Thyroid gland (tissue), 4 donors: Measurements from ENCODE around the gene NREP. TPM values are rescaled to one million over a fixed set of nuclear protein-coding genes. Genes with fewer than 3 reads are reported as not detected.

Experiments used
- DNase-seq, 2 donors: peaks; one replicate each; pipeline ENCODE4 v3.0.0-alpha.2; 2019
- H3K27ac ChIP-seq, 3 donors: fragments of 200-600 bp; sonication (generic); 1 replicate in 2 of 3; 2 replicates in 1 of 3; pipeline ENCODE4 v1.5.1; 2016 to 2019; ENCODE audit warnings: mild to moderate bottlenecking in 1 of 3, moderate library complexity in 1 of 3
- H3K27me3 ChIP-seq: fragments of 200-600 bp; sonication (generic); one replicate; pipeline ENCODE4 v1.5.1; 2019
- H3K36me3 ChIP-seq, 2 donors: fragments of 200-600 bp; sonication (generic); one replicate each; pipeline ENCODE4 v1.5.1; 2016 to 2019
- H3K4me1 ChIP-seq, 2 donors: fragments of 200-600 bp; sonication (generic); one replicate each; pipeline ENCODE4 v1.5.1; 2017 to 2019
- H3K4me3 ChIP-seq, 3 donors: fragments of 200-600 bp; sonication (generic); replicated peaks in 1 of 3; 1 replicate in 2 of 3; 2 replicates in 1 of 3; pipeline ENCODE4 v1.5.1; 2016; ENCODE audit warnings: mild to moderate bottlenecking in 1 of 3
- H3K9me3 ChIP-seq: fragments of 200-600 bp; sonication (generic); one replicate; pipeline ENCODE4 v1.5.1; 2017
- POLR2A ChIP-seq, 2 donors: fragments of 450-650 bp; IDR thresholded peaks; one replicate each; pipeline ENCODE4 v1.6.1; 2017; ENCODE audit warnings: antibody characterized with exemption in 2 of 2, mild to moderate bottlenecking in 2 of 2, moderate library complexity in 1 of 2
- WGBS, 2 donors: methylation state at CpG; one replicate each; pipeline ENCODE4 v1.1.5; 2017; 5-methylcytosine and 5-hydroxymethylcytosine counted together
- intact Hi-C: fragments of 100-400 bp; cut with DNase I; formaldehyde crosslinking; loops from one replicate; pipeline ENCODE4 v1.15.1; 2023
- total RNA-seq, 4 donors: library from RNA; depleted of rRNA; stranded (reverse); fragments of >200 nt; gene quantifications; one replicate each; pipeline ENCODE4 v1.2.3, GENCODE V29; 2016
- TF ChIP-seq, protein P1 (sequence below), 6 experiments: fragments of 200-600 bp in 3 of 6; fragments of 450-650 bp in 3 of 6; sonication (generic) in 3 of 6; IDR thresholded peaks; one replicate each; pipeline ENCODE4 v1.5.1; 2016 to 2019; ENCODE audit warnings: antibody characterized with exemption in 6 of 6, mild to moderate bottlenecking in 2 of 6, inconsistent platforms in 1 of 6, moderate library complexity in 1 of 6

The NREP gene
- total RNA-seq, 4 donors from 2014 or later = 4.4 to 20.6 (median 11.1) TPM

DNA sequence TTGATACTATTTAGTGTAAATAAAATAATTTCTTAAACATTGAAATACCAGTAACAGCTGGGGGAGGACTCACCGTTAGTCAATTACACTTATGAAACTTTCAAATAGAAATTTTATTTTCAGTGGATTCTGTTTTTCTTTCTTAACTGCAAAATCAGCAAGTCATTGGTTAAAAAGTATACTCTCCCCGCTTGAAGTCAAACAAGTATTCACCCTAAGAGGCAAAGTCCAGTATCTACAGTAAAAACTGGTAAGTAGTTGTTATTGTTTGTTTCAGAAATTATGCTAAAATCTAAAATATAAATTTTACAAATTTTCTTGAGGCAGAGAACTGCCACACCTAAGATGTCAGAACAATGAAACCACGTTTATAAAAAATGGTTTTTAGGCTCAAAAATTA is 22.4 kb downstream of the NREP start:
- Histone ChIP-seq H3K9me3 (no peaks in the 10 kb centered on the region), H3K27me3 (no peaks in the 10 kb centered on the region), H3K4me3 (no peak overlapping the region), H3K27ac (no peak overlapping the region), H3K4me1 (peaks cover 7 to 25% of the 10 kb centered on the region in 2 donors), H3K36me3 (no peaks in the 10 kb centered on the region)
- 74 to 75% methylated on average over 3 of the region's 3 CpGs for WGBS, 2 donors
- intact Hi-C loops = no loop called here
- no peak for DNase-seq
- TF ChIP-seq POLR2A (IDR thresholded peaks at IDR 0.05) = no peak
- TF ChIP-seq, protein P1, sequence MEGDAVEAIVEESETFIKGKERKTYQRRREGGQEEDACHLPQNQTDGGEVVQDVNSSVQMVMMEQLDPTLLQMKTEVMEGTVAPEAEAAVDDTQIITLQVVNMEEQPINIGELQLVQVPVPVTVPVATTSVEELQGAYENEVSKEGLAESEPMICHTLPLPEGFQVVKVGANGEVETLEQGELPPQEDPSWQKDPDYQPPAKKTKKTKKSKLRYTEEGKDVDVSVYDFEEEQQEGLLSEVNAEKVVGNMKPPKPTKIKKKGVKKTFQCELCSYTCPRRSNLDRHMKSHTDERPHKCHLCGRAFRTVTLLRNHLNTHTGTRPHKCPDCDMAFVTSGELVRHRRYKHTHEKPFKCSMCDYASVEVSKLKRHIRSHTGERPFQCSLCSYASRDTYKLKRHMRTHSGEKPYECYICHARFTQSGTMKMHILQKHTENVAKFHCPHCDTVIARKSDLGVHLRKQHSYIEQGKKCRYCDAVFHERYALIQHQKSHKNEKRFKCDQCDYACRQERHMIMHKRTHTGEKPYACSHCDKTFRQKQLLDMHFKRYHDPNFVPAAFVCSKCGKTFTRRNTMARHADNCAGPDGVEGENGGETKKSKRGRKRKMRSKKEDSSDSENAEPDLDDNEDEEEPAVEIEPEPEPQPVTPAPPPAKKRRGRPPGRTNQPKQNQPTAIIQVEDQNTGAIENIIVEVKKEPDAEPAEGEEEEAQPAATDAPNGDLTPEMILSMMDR (IDR thresholded peaks at IDR 0.05) = no peak

DNA sequence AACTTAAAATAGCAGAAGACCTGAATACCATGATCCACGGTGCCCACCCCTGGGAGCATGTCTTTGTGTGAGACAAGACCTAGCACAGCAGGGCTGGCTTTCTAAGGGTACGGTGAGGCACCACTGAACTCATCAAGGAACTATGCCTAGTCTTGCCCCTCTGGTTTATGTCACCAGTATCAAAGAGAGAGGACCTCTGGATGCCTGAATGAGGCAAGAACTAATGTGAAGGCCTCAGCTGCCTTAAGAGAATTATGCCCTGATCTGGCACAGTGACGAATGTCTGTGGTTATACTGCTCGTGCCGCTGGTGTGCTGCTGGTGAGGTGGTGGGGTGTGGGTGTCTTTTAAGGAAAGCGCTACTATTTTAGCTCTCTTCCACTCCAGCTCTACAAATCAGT is 23.0 kb downstream of the NREP start:
- Histone ChIP-seq H3K36me3 (no peaks in the 10 kb centered on the region), H3K9me3 (no peaks in the 10 kb centered on the region), H3K4me1 (peaks cover 7 to 25% of the 10 kb centered on the region in 2 donors), H3K27me3 (no peaks in the 10 kb centered on the region), H3K4me3 (no peak overlapping the region), H3K27ac (no peak overlapping the region)
- WGBS, 2 donors = 73 to 78% methylated on average over 5 of the region's 6 CpGs
- intact Hi-C loops = no loop called here
- no peak for DNase-seq
- no peak for TF ChIP-seq POLR2A (IDR thresholded peaks at IDR 0.05)
- TF ChIP-seq, protein P1 (IDR thresholded peaks at IDR 0.05) = no peak

DNA sequence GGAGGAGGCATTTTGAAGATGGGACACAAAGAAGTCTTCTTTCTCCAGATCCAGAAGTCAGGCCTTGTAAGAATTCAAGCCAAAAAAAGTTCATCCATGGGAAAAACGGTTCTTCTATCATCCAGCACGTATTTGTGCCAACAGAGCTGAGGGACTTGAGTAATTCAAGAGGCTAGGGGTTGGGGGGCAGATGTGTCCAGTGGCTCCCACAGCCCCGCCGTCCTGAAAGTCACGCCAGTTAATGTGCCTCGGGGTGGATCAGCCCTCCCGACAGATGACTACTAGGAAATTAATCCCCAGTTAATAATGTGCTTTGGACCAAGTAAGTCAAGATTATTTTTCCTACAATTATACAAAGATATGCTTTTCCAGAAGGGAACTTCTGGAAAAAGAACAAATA is 23.4 kb downstream of the NREP start:
- TF ChIP-seq, protein P1 (IDR thresholded peaks at IDR 0.05) = no peak
- TF ChIP-seq POLR2A (IDR thresholded peaks at IDR 0.05) = no peak
- intact Hi-C loops = no loop called here
- Histone ChIP-seq H3K4me1 (peaks cover 7 to 25% of the 10 kb centered on the region in 2 donors), H3K27ac (no peak overlapping the region), H3K36me3 (no peaks in the 10 kb centered on the region), H3K27me3 (no peaks in the 10 kb centered on the region), H3K4me3 (no peak overlapping the region), H3K9me3 (no peaks in the 10 kb centered on the region)
- 74 to 78% methylated on average over 7 of the region's 7 CpGs for WGBS, 2 donors
- no peak for DNase-seq

DNA sequence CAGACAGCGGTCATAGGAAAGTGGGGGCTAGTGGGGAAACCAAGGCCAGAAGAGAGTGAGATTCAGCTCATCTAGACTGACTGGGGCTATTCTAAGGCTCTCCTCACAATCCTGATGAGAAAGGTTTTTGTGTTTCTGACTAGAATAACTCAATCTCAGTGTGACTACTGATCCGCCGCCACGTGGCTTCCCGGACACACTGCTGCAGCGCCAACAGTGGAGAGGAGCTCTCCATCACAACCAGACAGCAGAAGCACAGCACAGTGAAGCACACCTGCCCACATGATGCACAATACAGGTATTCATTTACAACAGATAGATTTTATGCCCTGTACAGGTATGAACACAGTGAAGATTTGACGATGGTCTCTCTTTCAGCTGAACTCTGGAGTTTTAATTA is 25.4 kb downstream of the NREP start:
- TF ChIP-seq POLR2A (IDR thresholded peaks at IDR 0.05) = no peak
- TF ChIP-seq, protein P1 (IDR thresholded peaks at IDR 0.05) = no peak
- Histone ChIP-seq H3K4me1 (peaks cover 7 to 14% of the 10 kb centered on the region in 2 donors), H3K36me3 (no peaks in the 10 kb centered on the region), H3K27me3 (no peaks in the 10 kb centered on the region), H3K4me3 (no peak overlapping the region), H3K9me3 (no peaks in the 10 kb centered on the region), H3K27ac (no peak overlapping the region)
- no peak for DNase-seq
- WGBS, 2 donors = 98 to 99% methylated on average over 7 of the region's 7 CpGs
- intact Hi-C loops = no loop called here

DNA sequence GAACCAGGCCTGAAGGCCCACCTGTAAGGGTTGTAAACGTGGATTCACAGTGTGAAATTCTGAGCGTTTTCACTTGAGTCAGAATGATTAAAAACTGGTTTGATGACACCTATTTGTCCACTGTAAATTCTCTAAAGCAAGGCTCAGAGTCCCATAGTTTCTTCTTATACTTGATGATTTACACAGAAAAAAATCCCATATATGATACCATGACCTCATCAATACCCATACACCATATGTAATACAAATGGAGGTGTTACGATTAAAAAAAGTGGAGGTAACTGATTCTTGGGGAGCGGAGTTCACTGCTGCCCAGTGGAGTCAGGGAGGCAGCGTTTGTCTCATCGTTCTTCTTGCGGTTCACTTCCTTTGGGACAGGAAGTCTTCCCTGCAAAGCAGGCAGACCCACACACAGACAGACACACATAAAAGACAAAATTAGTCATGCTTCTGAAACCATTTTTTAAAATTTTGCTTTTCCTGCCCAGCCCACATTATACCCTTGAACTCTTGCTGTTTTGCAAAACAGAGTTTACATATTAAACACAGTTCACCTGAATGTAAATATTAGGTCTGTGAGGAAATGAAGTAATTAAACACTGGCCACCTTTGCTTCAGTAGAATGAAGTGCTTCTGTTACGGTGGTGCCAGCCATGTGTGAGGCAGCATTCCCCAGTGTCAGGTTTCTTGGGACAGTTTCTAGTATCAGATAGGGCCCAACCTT is 26.2 kb downstream of the NREP start:
- H3K27me3 ChIP-seq = no peaks in the 10 kb centered on the region
- H3K4me3 ChIP-seq = no peak overlapping the region
- TF ChIP-seq POLR2A (IDR thresholded peaks at IDR 0.05) = no peak
- TF ChIP-seq, protein P1 (IDR thresholded peaks at IDR 0.05) = no peak
- no peak overlapping the region for H3K27ac ChIP-seq
- H3K9me3 ChIP-seq = no peaks in the 10 kb centered on the region
- intact Hi-C loops = no loop called here
- 88 to 92% methylated on average over 8 of the region's 8 CpGs for WGBS, 2 donors
- no peak for DNase-seq
- H3K4me1 ChIP-seq = peaks cover 3 to 11% of the 10 kb centered on the region in 2 donors
- H3K36me3 ChIP-seq = no peaks in the 10 kb centered on the region
